K562 (cell line): ENCODE data around the gene ARMH1. TPM values are rescaled to one million over a fixed set of nuclear protein-coding genes. Genes with fewer than 3 reads are reported as not detected.

Experiments used
- BRCA1 ChIP-seq, 2 experiments: fragments of 450-650 bp in 1 of 2; sonication (generic) in 1 of 2; formaldehyde crosslinking in 1 of 2; IDR thresholded peaks; 2 replicates each; pipeline versions ENCODE4 v1.5.0 to v1.6.1; 2017 to 2020; ENCODE audit warnings: mild to moderate bottlenecking in 1 of 2, missing genetic modification reagents in 1 of 2
- BRF1 ChIP-seq: IDR thresholded peaks from 3 replicates; pipeline ENCODE4 v1.6.1; 2011; ENCODE audit warnings: borderline replicate concordance, mild to moderate bottlenecking; ENCODE audit not compliant: insufficient read length; ENCODE audit errors: extremely low read depth
- CBFA2T3 ChIP-seq: fragments of 450-650 bp; IDR thresholded peaks from 2 replicates; pipeline ENCODE4 v1.6.1; 2017
- CHCHD3 ChIP-seq: fragments of 250-450 bp; sonication (Bioruptor Pico); IDR thresholded peaks from 2 replicates; pipeline ENCODE4 v2.1.2; 2022; ENCODE audit warnings: mild to moderate bottlenecking
- CREB1 ChIP-seq, 2 experiments: sonication (generic) in 1 of 2; formaldehyde crosslinking in 1 of 2; IDR thresholded peaks; 2 replicates each; pipeline versions ENCODE4 v1.6.1 to v1.8.0; 2012 to 2022; ENCODE audit warnings: inconsistent platforms in 1 of 2, mild to moderate bottlenecking in 1 of 2, missing genetic modification reagents in 1 of 2, moderate library complexity in 1 of 2
- DEAF1 ChIP-seq: fragments of 450-650 bp; formaldehyde crosslinking; IDR thresholded peaks from 2 replicates; pipeline ENCODE4 v1.4.0; 2020; ENCODE audit warnings: mild to moderate bottlenecking, moderate library complexity
- FOXO4 ChIP-seq: fragments of 450-650 bp; formaldehyde crosslinking; IDR thresholded peaks from 2 replicates; pipeline ENCODE4 v1.4.0; 2020; ENCODE audit warnings: mild to moderate bottlenecking, moderate library complexity
- HDAC8 ChIP-seq: fragments of 450-650 bp; IDR thresholded peaks from 2 replicates; pipeline ENCODE4 v1.6.1; 2016; ENCODE audit warnings: mild to moderate bottlenecking, missing genetic modification characterization, moderate library complexity, missing compliant biosample characterization
- HNRNPH1 ChIP-seq: fragments of 200-400 bp; formaldehyde crosslinking; optimal IDR thresholded peaks from 2 replicates; pipeline ENCODE3; 2017; ENCODE audit warnings: low read depth, mild to moderate bottlenecking, low read length, moderate library complexity
- KLF10 ChIP-seq: fragments of 250-450 bp; sonication (Bioruptor Pico); IDR thresholded peaks from 2 replicates; pipeline ENCODE4 v1.6.1; 2021; ENCODE audit warnings: matching md5 sums
- PML ChIP-seq: IDR thresholded peaks from 2 replicates; pipeline ENCODE4 v1.6.1; 2012; ENCODE audit warnings: low read length, inconsistent platforms
- POLR2A ChIP-seq: fragments of 450-650 bp; conservative IDR thresholded peaks from 2 replicates; pipeline ENCODE4 v1.6.1; 2016
- PTRF ChIP-seq: fragments of 450-650 bp; IDR thresholded peaks from 2 replicates; pipeline ENCODE4 v1.6.1; 2016; ENCODE audit warnings: mild to moderate bottlenecking, missing genetic modification characterization, missing compliant biosample characterization
- RBM14 ChIP-seq: fragments of 200-400 bp; formaldehyde crosslinking; IDR thresholded peaks from 2 replicates; pipeline ENCODE4 v1.6.1; 2018; ENCODE audit warnings: low read depth, mild to moderate bottlenecking, low read length, moderate library complexity, borderline replicate concordance; ENCODE audit not compliant: insufficient read depth
- RNF219 ChIP-seq: fragments of 250-450 bp; sonication (Bioruptor Pico); IDR thresholded peaks from 2 replicates; pipeline ENCODE4 v1.5.0; 2022; ENCODE audit warnings: mild to moderate bottlenecking
- SIX5 ChIP-seq, 2 experiments: IDR thresholded peaks; 2 replicates each; pipeline ENCODE4 v1.6.1; 2011; ENCODE audit warnings: low read length in 2 of 2, borderline replicate concordance in 1 of 2, low read depth in 1 of 2, mild to moderate bottlenecking in 1 of 2, moderate library complexity in 1 of 2; ENCODE audit not compliant: insufficient read depth in 1 of 2
- SMARCC2 ChIP-seq: fragments of 450-650 bp; IDR thresholded peaks from 2 replicates; pipeline ENCODE4 v1.6.1; 2017; ENCODE audit warnings: antibody characterized with exemption, moderate library complexity, mild to moderate bottlenecking, low read depth
- WHSC1 ChIP-seq: IDR thresholded peaks from one replicate; pipeline ENCODE4 v1.6.1; 2012; ENCODE audit warnings: low read length, control low read depth, inconsistent platforms
- ZNF24 ChIP-seq: fragments of 450-650 bp; IDR thresholded peaks from 2 replicates; pipeline ENCODE4 v1.6.1; 2016
- ZNF431 ChIP-seq: sonication (generic); formaldehyde crosslinking; IDR thresholded peaks from 2 replicates; pipeline ENCODE4 v1.8.0; 2022; ENCODE audit warnings: mild to moderate bottlenecking, missing genetic modification reagents
- ZNF639 ChIP-seq, 2 experiments: fragments of 200-800 bp in 1 of 2; sonication (Bioruptor generic) in 1 of 2; sonication (generic) in 1 of 2; formaldehyde crosslinking in 1 of 2; IDR thresholded peaks in 1 of 2; conservative IDR thresholded peaks in 1 of 2; 2 replicates each; pipeline versions ENCODE4 v1.5.0 to v1.6.1; 2016 to 2020; ENCODE audit warnings: missing compliant biosample characterization in 1 of 2, missing genetic modification characterization in 1 of 2, missing genetic modification reagents in 1 of 2
- ZNF766 ChIP-seq: fragments of 200-800 bp; sonication (Bioruptor generic); conservative IDR thresholded peaks from 2 replicates; pipeline ENCODE4 v1.6.1; 2016; ENCODE audit warnings: missing genetic modification characterization, missing compliant biosample characterization
- polyA plus RNA-seq, 8 experiments: library from polyadenylated mRNA; depleted of rRNA in 4 of 8; stranded (reverse) in 5 of 8; unstranded in 3 of 8; fragments of >200 nt; fragmentation: Nextera tagmentation in 2 of 8; fragmentation: Illumina TruSeq in 1 of 8; extraction: Ambion mirVana in 2 of 8; extraction: Trizol in 1 of 8; gene quantifications; 2 replicates each; pipeline versions ENCODE4 v1.2.1 to v1.2.3, GENCODE V29; 2011 to 2014; ENCODE audit warnings: inconsistent platforms in 1 of 8, missing spikeins in 1 of 8
- total RNA-seq, 7 experiments: library from RNA; depleted of rRNA in 6 of 7; stranded (reverse); fragments of >200 nt in 6 of 7; fragmentation: Illumina TruSeq in 2 of 7; extraction: Trizol in 2 of 7; gene quantifications; 2 replicates each; pipeline versions ENCODE4 v1.2.1 to v1.2.3, GENCODE V29; 2011 to 2021; ENCODE audit warnings: low replicate concordance in 1 of 7

The ARMH1 gene
- total and polyA plus RNA-seq, 9 of the 15 experiments (the other 6 are each of a cell fraction or from before 2014, with no cell fraction given), result 0.41 TPM; not detected in 8

- TF ChIP-seq ZNF431 (CRISPR knock-in tag) (no peak), BRCA1 (IDR thresholded peaks at IDR 0.05) (no peak), BRCA1 (CRISPR knock-in tag; IDR thresholded peaks at IDR 0.05) (no peak), HDAC8 (tag) (no peak), HNRNPH1 (no peak), SMARCC2 (peak; percentile 19; the same call in 1 of the 2 replicates), ZNF24 (no peak), ZNF766 (CRISPR knock-in tag) (no peak), CBFA2T3 (peak; percentile 34; the same call in 1 of the 2 replicates), PML (no peak; the same call in 1 of the 2 replicates), RNF219 (CRISPR knock-in tag) (no peak), FOXO4 (no peak), ZNF639 (CRISPR knock-in tag; conservative IDR thresholded peaks at IDR 0.05 in 1 of 2, IDR thresholded peaks at IDR 0.05 in 1 of 2) (0 out of 4 replicates have a peak, but pooled peaks of 1 of the 2 experiments have one; percentile 41), SIX5 (IDR thresholded peaks at IDR 0.05; ENCODE audit: borderline replicate concordance in 1 of 2, insufficient read depth in 1 of 2, low read depth in 1 of 2, low read length in 2 of 2) (no peak), WHSC1 (no peak), DEAF1 (CRISPR knock-in tag) (no peak), CHCHD3 (no peak), BRF1 (no peak), POLR2A (no peak), RBM14 (no peak), PTRF (tag) (no peak), KLF10 (CRISPR knock-in tag) (no peak), CREB1 (IDR thresholded peaks at IDR 0.05) (no peak), CREB1 (CRISPR knock-in tag; IDR thresholded peaks at IDR 0.05) (no peak)
Observed at GRCh38 chr1:44676484-44677200, 2.1 kb downstream of the ARMH1 start (continued).
